ENCODE data around the gene GOSR1.
"Not testable (repeated sequence)": the region's sequence is repeated elsewhere in the genome, so short reads cannot be mapped to it uniquely, and the experiment has no call there.

GOSR1 gene

DNA sequence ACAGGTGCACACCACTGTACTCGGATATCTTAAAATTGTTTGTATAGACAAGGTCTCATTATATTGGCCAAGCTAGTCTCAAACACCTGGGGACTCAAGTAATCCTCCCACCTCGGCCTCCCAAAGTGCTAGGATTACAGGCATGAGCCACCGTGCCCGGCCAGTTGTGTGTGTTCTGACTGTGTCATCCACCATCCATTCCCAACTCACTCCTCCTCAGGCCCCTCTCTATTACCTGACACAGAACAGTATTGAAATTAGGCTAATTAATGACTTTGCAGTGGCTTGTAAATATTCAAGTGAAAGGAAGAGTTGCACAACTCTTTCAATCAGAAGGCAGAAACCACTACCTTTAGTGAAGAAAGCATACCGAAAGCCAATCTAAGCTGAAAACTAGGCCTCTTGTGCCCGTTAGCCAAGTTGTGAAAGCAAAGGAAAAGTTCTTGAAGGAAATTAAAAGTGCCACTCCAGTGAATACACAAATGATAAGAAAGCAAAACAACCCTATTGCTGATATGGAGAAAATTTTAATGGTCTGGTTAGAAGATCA lies 28.7 kb downstream of the GOSR1 start:
- DNase-seq (ENCODE audit: low read depth in 2 of 2): no peak

DNA sequence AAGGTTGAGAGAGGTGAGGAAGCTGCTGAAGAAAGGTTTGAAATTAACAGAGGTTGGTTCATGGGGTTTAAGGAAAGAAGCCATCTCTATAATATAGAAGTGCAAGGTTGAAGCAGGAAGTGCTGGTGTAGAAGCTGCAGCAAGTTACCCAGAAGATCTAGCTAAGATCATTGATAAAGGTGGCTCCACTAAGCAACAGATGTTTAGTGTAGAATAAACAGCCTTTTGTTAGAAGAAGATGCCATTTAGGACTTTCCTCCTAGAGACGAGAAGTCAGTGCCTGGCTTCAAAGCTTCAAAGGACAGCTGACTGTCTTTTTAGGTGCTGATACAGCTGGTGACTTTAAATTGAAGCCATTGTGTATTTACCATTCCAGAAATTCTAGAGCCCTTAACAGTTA lies 29.3 kb downstream of the GOSR1 start:
- DNase-seq (ENCODE audit: low read depth in 2 of 2): no peak

DNA sequence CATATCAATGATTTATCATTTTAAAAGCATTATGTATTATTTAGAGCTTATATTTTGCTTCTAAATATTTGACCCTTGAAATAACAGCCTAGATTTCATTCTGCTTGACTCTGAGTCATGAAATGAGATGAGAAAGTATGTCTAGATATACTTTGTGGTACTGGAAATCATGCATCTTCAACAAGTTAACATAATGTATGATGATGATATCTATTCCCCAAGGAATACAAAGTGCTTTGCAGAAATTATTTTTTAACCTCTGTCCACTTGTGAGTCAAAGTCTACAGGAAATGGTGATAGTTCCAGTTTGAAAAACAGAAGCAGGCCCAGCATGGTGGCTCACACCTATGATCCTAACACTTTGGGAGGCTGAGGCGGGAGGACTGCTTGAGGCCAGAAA lies 36.1 kb downstream of the GOSR1 start:
- DNase-seq (ENCODE audit: low read depth in 2 of 2): no peak

DNA sequence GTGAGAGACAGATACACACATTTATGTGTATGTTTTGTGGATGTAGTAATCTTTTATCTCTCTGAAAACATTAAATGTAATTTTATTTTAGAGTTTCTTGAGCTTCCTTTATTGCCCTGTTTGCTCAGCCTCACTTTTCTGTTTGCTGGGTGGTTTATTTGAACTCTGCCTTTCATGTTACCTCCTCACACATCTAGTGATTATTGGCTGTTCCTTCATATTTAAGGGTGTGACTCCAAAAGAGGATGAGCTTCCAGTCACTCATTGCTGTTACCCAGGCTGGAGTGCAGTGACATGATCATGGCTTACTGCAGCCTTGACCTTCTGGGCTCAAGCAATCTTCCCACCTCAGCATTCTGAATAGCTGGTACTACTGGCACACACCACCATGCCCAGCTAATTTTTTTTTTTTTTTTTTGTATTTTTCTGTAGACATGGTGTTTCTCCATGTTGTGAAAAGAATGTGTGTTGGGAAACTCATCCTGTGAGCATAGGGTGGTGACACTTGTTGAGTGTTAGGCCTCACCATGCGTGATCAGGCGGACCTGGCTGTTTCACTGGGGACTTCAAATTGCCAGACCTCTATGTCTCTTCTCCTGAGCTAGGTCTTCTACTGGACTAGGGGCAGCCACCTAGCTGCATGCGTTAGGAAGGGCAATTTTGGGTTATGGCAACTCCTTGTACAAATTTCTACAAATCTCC lies 37.8 kb downstream of the GOSR1 start:
- DNase-seq (ENCODE audit: low read depth in 2 of 2): no peak

DNA sequence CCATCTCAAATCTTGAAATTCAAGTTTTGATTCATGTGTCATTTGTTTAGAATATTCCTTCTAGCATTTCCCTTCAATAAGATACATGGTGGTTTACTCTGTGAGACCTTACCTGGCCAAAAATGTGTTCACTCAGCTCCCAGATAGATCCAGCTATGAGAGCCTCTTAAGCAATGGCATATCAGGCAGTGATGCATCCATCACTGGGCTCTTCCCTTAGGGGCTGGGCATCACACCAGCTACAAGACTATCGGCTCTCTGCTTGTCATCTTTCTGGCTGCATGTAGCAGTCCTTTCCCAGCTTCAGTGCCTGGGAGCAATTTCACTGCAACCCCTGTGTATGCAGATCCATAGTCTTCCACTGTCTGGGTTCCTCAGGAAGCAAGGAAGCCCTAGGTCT lies 40.6 kb downstream of the GOSR1 start:
- DNase-seq (ENCODE audit: low read depth in 2 of 2): no peak

DNA sequence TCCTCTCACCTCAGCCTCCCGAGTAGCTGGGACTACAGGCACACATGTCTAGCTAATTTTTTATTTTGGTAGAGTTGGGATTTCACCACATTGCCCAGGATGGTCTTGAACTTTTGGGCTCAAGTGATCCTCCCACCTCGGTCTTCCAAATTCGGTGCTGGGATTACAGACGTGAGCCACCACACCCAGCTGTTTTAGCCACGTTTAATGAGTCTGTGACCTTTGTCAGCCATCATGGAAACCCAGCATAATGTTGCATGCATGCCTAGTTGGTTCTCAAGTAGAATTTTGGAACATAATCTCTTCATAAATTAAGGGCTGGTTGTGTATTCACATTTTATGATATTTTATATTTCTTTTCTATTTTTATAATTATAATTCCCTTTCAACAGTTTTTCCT lies 42.0 kb downstream of the GOSR1 start:
- DNase-seq (ENCODE audit: low read depth in 2 of 2): no peak

DNA sequence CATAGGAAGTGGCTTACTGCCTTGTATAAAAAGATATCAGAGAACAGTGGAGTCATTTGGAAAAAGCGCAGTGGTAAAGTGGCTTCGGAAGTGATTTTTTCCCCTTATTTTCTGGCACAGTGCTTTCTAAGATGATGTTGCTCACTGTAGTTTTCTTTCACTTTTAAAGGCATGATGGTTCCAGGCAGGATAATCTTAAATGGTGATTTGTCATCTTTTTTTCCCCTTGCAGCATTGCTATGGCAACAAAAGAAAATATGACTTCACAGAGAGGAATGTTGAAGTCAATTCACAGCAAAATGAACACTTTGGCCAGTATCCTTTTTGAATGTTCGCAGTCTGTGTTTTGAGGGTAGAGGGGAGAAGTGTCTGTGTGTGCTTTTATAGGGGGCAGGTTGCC lies 42.5 kb downstream of the GOSR1 start:
- DNase-seq (ENCODE audit: low read depth in 2 of 2): no peak

DNA sequence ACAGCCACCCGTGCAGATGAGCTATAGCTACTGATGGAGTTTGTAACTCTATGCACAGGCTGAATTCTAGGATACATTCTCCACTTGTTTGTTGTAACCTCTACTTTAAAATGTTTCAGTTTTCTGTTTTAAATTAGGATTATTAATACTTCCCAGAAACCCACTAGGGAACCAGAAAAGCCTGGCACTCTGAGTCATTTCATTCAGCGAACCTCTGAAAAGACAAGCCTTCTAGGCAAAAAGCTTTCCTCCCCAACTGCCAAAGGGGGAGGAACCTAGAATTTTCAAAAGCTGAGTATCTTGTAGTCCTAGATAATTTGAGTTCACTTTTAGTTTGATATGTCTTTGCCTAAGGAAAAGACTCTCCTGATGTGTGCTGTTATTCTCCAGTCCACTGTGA lies 43.2 kb downstream of the GOSR1 start:
- no peak for DNase-seq (ENCODE audit: low read depth in 2 of 2)

DNA sequence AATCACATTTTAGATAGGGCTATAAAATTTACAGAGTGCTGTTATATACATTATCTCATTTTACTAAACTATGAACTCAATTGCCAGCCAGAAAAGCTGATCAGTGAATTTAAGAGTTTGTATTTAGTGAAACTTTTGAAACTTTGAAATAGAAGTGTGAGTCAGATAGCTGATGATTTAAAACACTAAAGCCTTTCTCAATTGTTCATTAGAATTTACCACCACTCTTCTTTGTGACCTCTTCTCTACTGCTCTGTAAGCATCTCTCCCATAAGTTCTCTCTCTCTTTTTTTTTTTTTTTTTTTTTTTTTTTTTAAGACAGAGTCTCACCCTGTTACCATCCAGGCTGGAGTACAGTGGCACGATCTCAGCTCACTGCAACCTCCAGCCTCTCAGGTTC lies 43.7 kb downstream of the GOSR1 start:
- DNase-seq (ENCODE audit: low read depth in 2 of 2): no peak

DNA sequence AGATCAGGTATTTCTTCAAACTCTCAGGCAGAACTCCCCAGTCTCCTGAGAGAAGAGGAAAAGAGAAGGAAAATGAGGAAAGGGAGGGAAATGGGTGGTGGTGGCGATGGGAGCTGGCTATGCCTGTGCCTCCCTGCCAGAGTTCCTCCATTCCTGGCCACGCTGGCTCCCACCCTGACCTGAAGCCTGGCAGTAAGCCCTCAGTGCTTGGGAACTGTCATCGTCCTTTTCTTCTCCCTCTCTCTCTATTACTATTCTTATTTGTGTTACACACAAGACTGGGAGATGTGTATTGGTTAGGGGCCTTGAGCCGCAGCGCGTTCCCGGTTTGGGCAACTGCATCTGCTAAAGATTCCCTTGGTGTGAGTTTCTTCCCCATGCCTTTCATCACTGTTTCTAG lies 44.6 kb downstream of the GOSR1 start:
- no peak for DNase-seq (ENCODE audit: low read depth in 2 of 2)

DNA sequence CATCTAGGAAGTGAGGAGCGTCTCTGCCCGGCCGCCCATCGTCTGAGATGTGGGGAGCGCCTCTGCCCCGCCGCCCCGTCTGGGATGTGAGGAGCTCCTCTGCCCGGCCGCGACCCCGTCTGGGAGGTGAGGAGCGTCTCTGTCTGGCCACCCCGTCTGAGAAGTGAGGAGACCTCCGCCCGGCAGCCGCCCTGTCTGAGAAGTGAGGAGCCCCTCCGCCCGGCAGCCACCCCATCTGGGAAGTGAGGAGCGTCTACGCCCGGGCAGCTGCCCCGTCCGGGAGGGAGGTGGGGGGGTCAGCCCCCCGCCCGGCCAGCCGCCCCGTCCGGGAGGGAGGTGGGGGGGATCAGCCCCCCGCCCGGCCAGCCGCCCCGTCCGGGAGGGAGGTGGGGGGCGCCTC lies 46.0 kb downstream of the GOSR1 start:
- DNase-seq (ENCODE audit: low read depth in 2 of 2): not testable (repeated sequence)

DNA sequence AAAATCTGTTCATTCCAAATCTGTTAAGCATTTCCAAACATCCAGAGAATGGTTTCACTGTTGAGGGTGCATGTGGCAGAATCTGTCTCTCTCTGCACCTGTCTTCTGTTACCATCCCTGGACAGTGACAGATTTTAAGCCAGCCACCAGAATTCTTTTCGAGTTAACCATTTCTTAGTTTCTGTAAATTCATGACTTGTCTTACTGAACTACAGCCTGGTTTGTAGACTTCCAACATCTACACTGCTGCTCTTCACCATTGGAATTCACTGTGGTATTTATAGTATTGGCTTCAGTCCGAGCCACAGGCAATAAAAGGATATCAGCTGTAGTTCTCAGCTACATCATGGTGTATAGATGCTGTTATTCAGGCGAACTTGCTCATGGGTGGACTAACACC lies 47.6 kb downstream of the GOSR1 start:
- DNase-seq (ENCODE audit: low read depth in 2 of 2): no peak

DNA sequence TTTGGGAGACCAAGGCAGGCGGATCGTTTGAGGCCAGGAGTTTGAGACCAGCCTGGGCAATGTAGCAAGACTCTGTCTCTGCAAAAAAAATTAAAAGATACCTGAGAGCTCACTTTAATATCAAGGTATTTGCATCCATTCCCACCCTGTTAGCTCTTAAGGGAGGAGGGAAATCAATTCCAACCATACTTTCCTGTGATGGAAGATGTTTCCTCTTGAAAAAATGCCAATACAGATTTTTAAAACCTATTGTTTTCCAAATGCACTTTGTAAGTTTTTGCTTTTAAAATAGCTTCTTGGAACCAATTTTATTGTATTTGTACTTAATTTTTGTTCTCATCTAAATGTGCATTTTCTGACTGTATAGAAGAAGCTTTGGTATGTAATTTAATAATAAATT lies 49.2 kb downstream of the GOSR1 start:
- DNase-seq (ENCODE audit: low read depth in 2 of 2): no peak

DNA sequence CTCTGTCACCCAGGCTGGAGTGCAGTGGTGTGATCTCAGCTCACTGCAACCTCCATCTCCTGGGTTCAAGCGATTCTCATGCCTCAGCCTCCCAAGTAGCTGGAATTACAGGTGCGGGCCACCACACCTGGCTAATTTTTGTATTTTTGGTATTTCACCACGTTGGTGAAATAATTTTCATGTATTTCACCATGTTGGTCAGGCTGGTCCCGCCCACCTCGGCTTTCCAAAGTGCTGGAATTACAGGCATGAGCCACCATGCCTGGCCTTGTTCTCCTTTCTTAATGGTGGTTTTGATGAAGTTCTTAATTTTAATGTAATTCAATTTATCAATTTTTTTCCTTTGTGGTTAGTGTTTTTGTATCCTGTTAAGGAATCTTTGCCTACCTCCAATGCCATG lies 51.5 kb downstream of the GOSR1 start:
- DNase-seq (ENCODE audit: low read depth in 2 of 2): not testable (repeated sequence)

DNA sequence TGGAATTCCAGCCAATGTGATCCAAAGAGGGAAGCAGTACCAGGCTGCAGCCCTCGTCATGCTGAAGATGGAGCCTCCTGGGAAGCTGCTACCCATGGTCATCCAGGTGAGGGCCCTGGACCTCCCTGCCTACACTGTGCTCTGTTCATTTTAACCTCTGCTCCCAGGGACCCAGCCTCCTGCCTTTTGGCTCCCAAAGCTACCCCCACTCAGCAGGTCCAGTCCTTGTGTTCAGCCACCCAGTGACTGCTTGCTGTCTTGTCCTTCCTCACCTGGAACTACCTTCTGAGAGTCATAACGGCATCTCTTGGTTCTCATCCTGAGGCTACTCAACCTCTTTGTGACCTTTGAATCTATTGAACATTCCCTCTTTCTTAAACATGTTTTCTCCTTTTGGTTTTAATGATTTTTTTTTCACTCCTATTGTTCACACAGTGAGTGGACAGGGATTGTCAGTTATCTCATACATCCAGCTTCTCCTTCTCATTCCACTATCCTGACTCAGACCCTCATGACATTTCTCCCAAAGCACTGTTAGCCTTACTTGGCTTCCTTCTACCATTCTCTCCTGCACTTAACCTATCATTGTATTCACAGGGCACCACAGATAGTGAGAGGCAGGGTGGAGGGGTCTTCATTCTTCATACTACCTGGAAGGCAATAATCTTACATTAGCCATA lies 53.3 kb downstream of the GOSR1 start:
- DNase-seq (ENCODE audit: low read depth in 2 of 2): no peak

DNA sequence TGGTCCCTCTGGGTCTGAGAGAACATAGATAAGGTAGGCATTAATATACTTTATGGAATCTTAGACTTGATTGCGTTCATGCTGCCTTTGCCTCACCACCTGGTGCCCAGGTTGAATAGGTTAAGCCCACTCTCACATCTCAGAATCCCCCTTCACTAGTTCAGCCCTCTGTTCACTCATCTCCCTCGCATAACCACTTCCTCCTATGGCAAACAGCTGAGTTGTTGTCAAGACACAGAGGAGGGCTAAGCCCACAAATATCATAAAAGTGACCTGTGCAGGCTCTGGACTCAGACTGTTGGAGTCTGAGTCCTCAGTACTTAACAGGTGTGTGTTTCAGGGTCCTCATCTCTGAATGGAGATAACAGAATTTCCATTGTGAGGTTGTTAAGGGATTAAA lies 55.7 kb downstream of the GOSR1 start:
- DNase-seq (ENCODE audit: low read depth in 2 of 2): no peak

DNA sequence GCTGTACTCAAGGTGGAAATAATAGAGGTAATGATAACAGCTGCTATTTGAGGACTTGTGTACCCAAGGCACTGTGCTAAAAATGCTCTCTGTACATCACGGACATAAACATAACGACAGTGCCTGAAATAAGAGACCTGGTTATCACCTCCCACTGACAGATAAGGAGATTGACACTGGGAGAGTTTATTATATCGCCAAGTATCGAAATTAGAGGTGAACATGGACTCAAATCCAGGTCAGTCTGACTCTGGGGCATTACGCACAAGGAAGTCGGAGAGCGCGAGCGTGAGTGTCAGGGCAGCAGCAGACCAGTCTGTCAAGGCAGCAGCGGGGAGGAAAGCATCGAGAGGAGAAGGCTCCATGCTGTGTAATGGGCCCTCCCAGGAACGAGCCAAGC lies 57.1 kb downstream of the GOSR1 start:
- no peak for DNase-seq (ENCODE audit: low read depth in 2 of 2)

DNA sequence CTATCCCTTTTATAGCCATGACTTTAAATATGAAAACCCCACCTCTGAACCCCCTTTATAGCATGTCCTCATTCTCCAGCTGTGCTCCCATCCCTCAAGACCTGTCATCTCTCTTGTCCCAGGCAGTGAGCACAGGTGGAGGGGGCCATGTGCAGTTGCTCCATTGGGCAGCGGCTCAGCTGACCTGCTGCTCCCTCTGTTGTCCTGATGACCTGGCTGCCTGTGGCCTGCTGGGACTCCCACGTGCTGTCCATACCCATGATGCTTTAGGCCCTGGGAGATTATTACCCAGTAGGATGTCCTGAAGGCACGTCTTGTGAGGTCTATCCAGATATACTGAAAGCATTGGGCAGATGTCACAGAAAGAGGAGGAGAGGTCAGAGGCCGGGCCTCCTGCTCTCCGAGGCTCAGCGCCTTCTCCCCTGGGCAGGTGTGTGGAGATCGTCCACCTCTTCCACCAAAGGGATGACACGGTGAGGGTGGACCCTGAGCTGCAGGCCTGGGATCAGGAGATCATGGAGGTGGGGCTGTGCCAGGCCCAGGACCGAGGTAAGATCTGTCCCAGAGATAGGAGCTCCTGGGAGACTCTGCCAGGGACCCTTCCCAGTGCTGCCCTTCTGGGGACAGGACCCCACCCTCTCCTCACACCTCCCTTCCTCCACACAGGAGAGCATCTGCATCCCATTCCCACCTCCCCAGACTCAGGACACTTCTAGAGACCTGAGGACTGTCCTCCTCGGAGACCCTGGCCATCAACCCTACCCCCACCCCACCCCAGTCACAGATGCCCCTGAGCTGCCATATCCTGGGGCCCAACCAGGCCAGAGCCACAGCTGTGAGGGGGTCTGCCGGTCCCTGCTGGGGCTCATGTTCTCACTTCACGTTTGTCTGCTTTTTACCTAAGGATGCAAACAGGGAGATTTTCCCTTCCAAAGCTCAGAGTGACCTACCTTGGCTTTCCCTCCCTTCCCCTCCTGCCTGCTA lies 58.0 kb downstream of the GOSR1 start:
- no peak for DNase-seq (ENCODE audit: low read depth in 2 of 2)

DNA sequence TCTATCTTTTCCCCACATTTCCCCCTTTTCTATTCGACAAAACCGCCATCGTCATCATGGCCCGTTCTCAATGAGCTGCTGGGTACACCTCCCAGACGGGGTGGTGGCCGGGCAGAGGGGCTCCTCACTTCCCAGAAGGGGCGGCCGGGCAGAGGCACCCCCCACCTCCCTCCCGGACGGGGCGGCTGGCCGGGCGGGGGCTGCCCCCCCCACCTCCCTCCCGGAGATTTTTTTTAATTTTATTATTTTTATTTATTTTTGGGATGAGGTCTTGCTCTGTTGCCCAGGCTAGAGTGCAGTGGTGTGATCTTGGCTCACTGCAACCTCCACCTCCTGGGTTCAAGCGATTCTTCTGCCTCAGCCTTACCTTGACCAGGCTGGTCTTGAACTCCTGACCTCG lies 59.6 kb downstream of the GOSR1 start:
- DNase-seq (ENCODE audit: low read depth in 2 of 2): not testable (repeated sequence)

DNA sequence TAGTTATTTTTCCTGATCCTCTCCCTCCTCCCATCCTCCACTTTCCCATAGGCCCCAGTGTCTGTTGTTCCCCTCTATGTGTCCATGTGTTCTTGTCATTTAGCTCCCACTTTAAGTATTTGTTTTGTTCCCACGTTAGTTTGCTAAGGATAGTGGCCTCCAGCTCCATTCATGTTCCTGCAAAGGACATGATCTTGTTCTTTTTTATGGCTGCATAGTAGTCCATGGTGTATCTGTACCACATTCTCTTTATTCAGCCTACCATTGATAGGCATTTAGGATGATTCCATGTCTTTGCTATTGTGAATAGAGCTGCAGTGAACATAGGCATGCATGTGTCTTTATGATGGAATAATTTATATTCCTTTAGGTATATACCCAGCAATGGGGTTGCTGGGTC lies 60.5 kb downstream of the GOSR1 start:
- not testable (repeated sequence) for DNase-seq (ENCODE audit: low read depth in 2 of 2)

DNA sequence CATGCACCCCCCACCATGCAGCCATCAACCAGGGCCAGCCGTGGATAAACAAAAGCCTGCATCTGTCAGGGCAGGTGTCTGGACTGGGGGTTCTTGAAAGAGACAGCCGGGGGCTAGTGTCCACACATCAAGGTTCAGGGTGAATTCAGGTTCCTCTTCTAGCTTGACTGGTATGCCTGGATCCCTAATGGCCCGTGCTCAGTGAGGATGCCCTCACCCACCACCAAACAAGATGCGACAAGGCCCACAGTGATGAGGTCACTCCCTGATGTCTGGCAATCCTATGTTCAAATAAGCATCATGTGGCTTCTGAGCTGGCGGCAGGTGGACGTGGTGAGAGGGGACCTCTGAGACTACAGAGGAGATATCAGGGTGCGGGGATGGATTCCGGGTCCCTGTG lies 64.6 kb downstream of the GOSR1 start:
- DNase-seq (ENCODE audit: low read depth in 2 of 2): no peak

DNA sequence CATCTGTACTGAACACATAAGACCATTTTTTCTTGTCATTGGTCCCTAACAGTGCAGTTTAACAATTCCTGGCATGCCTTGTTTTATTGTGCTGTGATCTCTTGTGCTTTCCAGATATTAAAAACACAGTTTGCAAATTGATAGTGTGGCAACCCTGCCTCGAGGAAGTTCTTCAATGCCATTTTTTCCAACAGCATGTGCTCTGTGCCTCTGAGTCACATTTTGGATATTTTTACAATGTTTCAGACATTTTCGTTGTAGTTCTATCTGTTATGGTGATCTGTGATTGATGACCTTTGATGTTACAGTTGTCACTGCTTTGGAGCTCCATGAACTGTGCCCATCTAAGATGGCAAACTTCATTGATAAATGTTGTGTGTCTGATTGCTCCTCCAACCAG lies 66.2 kb downstream of the GOSR1 start:
- DNase-seq (ENCODE audit: low read depth in 2 of 2): no peak

Data from stimulated activated CD4-positive, alpha-beta T cell treated with anti-CD3 and anti-CD28 coated beads, Interleukin-4, amount 100 ng/mL, for 48 hours (primary cell).